ENCODE measurements around the gene TEX261.

GRCh38 chr2:70979180-70979488, 15.5 kb downstream of the TEX261 start:
- TF ChIP-seq, protein P1, sequence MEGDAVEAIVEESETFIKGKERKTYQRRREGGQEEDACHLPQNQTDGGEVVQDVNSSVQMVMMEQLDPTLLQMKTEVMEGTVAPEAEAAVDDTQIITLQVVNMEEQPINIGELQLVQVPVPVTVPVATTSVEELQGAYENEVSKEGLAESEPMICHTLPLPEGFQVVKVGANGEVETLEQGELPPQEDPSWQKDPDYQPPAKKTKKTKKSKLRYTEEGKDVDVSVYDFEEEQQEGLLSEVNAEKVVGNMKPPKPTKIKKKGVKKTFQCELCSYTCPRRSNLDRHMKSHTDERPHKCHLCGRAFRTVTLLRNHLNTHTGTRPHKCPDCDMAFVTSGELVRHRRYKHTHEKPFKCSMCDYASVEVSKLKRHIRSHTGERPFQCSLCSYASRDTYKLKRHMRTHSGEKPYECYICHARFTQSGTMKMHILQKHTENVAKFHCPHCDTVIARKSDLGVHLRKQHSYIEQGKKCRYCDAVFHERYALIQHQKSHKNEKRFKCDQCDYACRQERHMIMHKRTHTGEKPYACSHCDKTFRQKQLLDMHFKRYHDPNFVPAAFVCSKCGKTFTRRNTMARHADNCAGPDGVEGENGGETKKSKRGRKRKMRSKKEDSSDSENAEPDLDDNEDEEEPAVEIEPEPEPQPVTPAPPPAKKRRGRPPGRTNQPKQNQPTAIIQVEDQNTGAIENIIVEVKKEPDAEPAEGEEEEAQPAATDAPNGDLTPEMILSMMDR (IDR thresholded peaks at IDR 0.05) = no peak
- TF ChIP-seq POLR2AphosphoS5 (IDR thresholded peaks at IDR 0.05) (no peak), POLR2A (IDR thresholded peaks at IDR 0.05) (no peak)

All from gastroesophageal sphincter (tissue), 3 donors.